ENCODE measurements around the gene VAV1. TPM values are rescaled to one million over a fixed set of nuclear protein-coding genes. Genes with fewer than 3 reads are reported as not detected.

Gene VAV1
- total and polyA plus RNA-seq, 9 of the 15 experiments (the other 6 are each of a cell fraction or from before 2014, with no cell fraction given), result 0.46 to 20.1 (median 11.1) TPM

DNA sequence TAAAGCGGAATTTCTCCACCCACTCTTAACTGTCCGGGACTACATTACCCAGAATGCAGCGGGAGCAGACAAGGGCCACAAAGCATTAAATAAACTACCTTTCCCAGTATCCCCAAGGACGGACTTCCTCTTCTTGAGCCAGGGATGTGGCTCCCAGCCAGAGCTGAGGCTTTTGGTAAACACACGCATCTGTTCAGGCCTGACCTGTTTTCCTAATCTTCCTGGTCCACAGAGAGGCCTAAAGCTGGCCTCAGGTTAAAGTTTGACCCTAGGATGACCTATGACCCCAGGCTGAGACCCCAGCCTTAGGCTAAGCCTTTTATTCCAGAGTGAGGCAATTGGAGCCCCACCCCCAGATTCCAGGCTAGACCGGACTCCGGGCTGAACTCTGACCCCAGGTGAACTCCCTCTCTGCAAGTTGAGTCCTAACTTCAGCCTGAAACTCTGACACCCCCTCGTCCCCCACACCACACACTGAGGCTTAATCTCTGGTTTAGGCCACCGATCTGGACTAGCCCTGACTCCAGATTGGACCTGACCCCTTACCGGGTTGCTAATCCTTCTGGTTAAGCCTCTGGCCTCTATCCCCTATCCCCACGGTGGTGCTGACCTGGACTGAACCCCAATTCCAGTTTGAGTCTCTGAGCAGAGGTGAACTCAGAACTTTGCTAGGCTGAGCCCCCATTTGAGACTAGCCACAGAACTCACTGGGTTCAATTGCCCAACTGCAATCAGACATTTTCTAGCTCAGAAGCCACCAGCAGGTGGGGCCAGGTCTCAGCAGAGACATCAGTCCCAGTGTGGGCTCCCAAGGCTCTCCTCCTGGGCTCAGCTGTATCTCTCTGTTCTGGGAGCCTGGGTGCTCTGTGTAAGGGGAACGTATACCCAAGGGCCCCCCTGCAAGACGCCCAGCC is 34.4 kb upstream of the VAV1 start (continued):
- TF ChIP-seq, protein P1, sequence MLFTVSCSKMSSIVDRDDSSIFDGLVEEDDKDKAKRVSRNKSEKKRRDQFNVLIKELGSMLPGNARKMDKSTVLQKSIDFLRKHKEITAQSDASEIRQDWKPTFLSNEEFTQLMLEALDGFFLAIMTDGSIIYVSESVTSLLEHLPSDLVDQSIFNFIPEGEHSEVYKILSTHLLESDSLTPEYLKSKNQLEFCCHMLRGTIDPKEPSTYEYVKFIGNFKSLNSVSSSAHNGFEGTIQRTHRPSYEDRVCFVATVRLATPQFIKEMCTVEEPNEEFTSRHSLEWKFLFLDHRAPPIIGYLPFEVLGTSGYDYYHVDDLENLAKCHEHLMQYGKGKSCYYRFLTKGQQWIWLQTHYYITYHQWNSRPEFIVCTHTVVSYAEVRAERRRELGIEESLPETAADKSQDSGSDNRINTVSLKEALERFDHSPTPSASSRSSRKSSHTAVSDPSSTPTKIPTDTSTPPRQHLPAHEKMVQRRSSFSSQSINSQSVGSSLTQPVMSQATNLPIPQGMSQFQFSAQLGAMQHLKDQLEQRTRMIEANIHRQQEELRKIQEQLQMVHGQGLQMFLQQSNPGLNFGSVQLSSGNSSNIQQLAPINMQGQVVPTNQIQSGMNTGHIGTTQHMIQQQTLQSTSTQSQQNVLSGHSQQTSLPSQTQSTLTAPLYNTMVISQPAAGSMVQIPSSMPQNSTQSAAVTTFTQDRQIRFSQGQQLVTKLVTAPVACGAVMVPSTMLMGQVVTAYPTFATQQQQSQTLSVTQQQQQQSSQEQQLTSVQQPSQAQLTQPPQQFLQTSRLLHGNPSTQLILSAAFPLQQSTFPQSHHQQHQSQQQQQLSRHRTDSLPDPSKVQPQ (CRISPR knock-in tag; IDR thresholded peaks at IDR 0.05; ENCODE audit: borderline replicate concordance), result no peak
- TF ChIP-seq ZNF583 (CRISPR knock-in tag; IDR thresholded peaks at IDR 0.05) (peak; percentile 65; the same call in 1 of the 2 replicates), ARNT (IDR thresholded peaks at IDR 0.05) (no peak; a peak in 2 of 4 replicates), ZNF57 (CRISPR knock-in tag; IDR thresholded peaks at IDR 0.05) (no peak), SAFB2 (IDR thresholded peaks at IDR 0.05; ENCODE audit: borderline replicate concordance, low read depth, low read length, severe bottlenecking) (no peak), ZFX (CRISPR knock-in tag; IDR thresholded peaks at IDR 0.05) (peak; percentile 77), TCF7 (IDR thresholded peaks at IDR 0.05; ENCODE audit: borderline replicate concordance) (no peak), GTF2A2 (tag; IDR thresholded peaks at IDR 0.05) (no peak), ZKSCAN8 (CRISPR knock-in tag; IDR thresholded peaks at IDR 0.05) (no peak), ZFP1 (CRISPR knock-in tag; IDR thresholded peaks at IDR 0.05) (no peak), TAL1 (IDR thresholded peaks at IDR 0.05) (peak; percentile 43; the same call in 1 of the 2 replicates), HDAC2 (IDR thresholded peaks at IDR 0.05) (no peak), ZNF830 (CRISPR knock-in tag; IDR thresholded peaks at IDR 0.05) (no peak)
- TF ChIP-seq, protein P2, sequence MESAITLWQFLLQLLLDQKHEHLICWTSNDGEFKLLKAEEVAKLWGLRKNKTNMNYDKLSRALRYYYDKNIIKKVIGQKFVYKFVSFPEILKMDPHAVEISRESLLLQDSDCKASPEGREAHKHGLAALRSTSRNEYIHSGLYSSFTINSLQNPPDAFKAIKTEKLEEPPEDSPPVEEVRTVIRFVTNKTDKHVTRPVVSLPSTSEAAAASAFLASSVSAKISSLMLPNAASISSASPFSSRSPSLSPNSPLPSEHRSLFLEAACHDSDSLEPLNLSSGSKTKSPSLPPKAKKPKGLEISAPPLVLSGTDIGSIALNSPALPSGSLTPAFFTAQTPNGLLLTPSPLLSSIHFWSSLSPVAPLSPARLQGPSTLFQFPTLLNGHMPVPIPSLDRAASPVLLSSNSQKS (CRISPR knock-in tag; IDR thresholded peaks at IDR 0.05), result no peak
- TF ChIP-seq, protein P3, sequence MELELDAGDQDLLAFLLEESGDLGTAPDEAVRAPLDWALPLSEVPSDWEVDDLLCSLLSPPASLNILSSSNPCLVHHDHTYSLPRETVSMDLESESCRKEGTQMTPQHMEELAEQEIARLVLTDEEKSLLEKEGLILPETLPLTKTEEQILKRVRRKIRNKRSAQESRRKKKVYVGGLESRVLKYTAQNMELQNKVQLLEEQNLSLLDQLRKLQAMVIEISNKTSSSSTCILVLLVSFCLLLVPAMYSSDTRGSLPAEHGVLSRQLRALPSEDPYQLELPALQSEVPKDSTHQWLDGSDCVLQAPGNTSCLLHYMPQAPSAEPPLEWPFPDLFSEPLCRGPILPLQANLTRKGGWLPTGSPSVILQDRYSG (tag; conservative IDR thresholded peaks at IDR 0.05; ENCODE audit: low read depth), result 0 out of 2 replicates have a peak, but pooled peaks have one; percentile 11
- TF ChIP-seq, protein P4, sequence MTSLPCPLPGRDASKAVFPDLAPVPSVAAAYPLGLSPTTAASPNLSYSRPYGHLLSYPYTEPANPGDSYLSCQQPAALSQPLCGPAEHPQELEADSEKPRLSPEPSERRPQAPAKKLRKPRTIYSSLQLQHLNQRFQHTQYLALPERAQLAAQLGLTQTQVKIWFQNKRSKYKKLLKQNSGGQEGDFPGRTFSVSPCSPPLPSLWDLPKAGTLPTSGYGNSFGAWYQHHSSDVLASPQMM (CRISPR knock-in tag; IDR thresholded peaks at IDR 0.05), result no peak
- TF ChIP-seq, protein P5, sequence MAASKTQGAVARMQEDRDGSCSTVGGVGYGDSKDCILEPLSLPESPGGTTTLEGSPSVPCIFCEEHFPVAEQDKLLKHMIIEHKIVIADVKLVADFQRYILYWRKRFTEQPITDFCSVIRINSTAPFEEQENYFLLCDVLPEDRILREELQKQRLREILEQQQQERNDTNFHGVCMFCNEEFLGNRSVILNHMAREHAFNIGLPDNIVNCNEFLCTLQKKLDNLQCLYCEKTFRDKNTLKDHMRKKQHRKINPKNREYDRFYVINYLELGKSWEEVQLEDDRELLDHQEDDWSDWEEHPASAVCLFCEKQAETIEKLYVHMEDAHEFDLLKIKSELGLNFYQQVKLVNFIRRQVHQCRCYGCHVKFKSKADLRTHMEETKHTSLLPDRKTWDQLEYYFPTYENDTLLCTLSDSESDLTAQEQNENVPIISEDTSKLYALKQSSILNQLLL (CRISPR knock-in tag; IDR thresholded peaks at IDR 0.05; ENCODE audit: borderline replicate concordance), result no peak
- TF ChIP-seq, protein P6, sequence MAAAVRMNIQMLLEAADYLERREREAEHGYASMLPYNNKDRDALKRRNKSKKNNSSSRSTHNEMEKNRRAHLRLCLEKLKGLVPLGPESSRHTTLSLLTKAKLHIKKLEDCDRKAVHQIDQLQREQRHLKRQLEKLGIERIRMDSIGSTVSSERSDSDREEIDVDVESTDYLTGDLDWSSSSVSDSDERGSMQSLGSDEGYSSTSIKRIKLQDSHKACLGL (CRISPR knock-in tag; IDR thresholded peaks at IDR 0.05; ENCODE audit: borderline replicate concordance, poor library complexity, severe bottlenecking), result no peak
- TF ChIP-seq, protein P7, sequence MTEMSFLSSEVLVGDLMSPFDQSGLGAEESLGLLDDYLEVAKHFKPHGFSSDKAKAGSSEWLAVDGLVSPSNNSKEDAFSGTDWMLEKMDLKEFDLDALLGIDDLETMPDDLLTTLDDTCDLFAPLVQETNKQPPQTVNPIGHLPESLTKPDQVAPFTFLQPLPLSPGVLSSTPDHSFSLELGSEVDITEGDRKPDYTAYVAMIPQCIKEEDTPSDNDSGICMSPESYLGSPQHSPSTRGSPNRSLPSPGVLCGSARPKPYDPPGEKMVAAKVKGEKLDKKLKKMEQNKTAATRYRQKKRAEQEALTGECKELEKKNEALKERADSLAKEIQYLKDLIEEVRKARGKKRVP (CRISPR knock-in tag; IDR thresholded peaks at IDR 0.05), result no peak

Measured in K562 (cell line).